Measurements from ENCODE around the gene GOLPH3L. TPM values are rescaled to one million over a fixed set of nuclear protein-coding genes. Genes with fewer than 3 reads are reported as not detected.

GOLPH3L gene
- total and polyA plus RNA-seq, 10 of the 15 experiments (the other 5 are each of a cell fraction or from before 2014, with no cell fraction given): 7.7 to 29.9 (median 19.2) TPM

GRCh38 chr1:150708595-150708994, 11.6 kb upstream of the GOLPH3L start (continued):
- TF ChIP-seq, protein P1, sequence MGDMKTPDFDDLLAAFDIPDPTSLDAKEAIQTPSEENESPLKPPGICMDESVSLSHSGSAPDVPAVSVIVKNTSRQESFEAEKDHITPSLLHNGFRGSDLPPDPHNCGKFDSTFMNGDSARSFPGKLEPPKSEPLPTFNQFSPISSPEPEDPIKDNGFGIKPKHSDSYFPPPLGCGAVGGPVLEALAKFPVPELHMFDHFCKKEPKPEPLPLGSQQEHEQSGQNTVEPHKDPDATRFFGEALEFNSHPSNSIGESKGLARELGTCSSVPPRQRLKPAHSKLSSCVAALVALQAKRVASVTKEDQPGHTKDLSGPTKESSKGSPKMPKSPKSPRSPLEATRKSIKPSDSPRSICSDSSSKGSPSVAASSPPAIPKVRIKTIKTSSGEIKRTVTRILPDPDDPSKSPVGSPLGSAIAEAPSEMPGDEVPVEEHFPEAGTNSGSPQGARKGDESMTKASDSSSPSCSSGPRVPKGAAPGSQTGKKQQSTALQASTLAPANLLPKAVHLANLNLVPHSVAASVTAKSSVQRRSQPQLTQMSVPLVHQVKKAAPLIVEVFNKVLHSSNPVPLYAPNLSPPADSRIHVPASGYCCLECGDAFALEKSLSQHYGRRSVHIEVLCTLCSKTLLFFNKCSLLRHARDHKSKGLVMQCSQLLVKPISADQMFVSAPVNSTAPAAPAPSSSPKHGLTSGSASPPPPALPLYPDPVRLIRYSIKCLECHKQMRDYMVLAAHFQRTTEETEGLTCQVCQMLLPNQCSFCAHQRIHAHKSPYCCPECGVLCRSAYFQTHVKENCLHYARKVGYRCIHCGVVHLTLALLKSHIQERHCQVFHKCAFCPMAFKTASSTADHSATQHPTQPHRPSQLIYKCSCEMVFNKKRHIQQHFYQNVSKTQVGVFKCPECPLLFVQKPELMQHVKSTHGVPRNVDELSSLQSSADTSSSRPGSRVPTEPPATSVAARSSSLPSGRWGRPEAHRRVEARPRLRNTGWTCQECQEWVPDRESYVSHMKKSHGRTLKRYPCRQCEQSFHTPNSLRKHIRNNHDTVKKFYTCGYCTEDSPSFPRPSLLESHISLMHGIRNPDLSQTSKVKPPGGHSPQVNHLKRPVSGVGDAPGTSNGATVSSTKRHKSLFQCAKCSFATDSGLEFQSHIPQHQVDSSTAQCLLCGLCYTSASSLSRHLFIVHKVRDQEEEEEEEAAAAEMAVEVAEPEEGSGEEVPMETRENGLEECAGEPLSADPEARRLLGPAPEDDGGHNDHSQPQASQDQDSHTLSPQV (IDR thresholded peaks at IDR 0.05): no peak
- TF ChIP-seq E2F4 (IDR thresholded peaks at IDR 0.05; ENCODE audit: low read depth, low read length): no peak
- no peak for TF ChIP-seq CUX1 (IDR thresholded peaks at IDR 0.05; ENCODE audit: insufficient replicate concordance, low read depth, low read length)
- no peak for TF ChIP-seq FOS (IDR thresholded peaks at IDR 0.05; ENCODE audit: borderline replicate concordance, extremely low read depth, insufficient read length)
- TF ChIP-seq, protein P2, sequence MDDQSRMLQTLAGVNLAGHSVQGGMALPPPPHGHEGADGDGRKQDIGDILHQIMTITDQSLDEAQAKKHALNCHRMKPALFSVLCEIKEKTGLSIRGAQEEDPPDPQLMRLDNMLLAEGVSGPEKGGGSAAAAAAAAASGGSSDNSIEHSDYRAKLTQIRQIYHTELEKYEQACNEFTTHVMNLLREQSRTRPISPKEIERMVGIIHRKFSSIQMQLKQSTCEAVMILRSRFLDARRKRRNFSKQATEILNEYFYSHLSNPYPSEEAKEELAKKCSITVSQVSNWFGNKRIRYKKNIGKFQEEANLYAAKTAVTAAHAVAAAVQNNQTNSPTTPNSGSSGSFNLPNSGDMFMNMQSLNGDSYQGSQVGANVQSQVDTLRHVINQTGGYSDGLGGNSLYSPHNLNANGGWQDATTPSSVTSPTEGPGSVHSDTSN (IDR thresholded peaks at IDR 0.05; ENCODE audit: insufficient replicate concordance, low read depth, low read length): no peak
- no peak for TF ChIP-seq SMC3 (IDR thresholded peaks at IDR 0.05; ENCODE audit: borderline replicate concordance, low read length)
- TF ChIP-seq ZSCAN29 (IDR thresholded peaks at IDR 0.05): no peak
- no peak for TF ChIP-seq STAT1 (conservative IDR thresholded peaks at IDR 0.05)
- TF ChIP-seq CREM (IDR thresholded peaks at IDR 0.05; ENCODE audit: low read depth): no peak
- TF ChIP-seq FOXK2 (IDR thresholded peaks at IDR 0.05): no peak
- no peak for TF ChIP-seq GATAD2B (conservative IDR thresholded peaks at IDR 0.05; ENCODE audit: low read depth)
- TF ChIP-seq, protein P3, sequence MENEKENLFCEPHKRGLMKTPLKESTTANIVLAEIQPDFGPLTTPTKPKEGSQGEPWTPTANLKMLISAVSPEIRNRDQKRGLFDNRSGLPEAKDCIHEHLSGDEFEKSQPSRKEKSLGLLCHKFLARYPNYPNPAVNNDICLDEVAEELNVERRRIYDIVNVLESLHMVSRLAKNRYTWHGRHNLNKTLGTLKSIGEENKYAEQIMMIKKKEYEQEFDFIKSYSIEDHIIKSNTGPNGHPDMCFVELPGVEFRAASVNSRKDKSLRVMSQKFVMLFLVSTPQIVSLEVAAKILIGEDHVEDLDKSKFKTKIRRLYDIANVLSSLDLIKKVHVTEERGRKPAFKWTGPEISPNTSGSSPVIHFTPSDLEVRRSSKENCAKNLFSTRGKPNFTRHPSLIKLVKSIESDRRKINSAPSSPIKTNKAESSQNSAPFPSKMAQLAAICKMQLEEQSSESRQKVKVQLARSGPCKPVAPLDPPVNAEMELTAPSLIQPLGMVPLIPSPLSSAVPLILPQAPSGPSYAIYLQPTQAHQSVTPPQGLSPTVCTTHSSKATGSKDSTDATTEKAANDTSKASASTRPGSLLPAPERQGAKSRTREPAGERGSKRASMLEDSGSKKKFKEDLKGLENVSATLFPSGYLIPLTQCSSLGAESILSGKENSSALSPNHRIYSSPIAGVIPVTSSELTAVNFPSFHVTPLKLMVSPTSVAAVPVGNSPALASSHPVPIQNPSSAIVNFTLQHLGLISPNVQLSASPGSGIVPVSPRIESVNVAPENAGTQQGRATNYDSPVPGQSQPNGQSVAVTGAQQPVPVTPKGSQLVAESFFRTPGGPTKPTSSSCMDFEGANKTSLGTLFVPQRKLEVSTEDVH (IDR thresholded peaks at IDR 0.05; ENCODE audit: low read depth, partially characterized antibody): no peak
- no peak; the same call in 1 of the 2 replicates for TF ChIP-seq NR2F1 (conservative IDR thresholded peaks at IDR 0.05)
